ENCODE data around the gene UTS2R.

Gene UTS2R

GRCh38 chr17:82333279-82334171 is 38.0 kb upstream of the UTS2R start, which contains the start of gene SECTM1 (continued):
- TF ChIP-seq ZFP69B (tag by site-specific recombination; IDR thresholded peaks at IDR 0.05) = peak; percentile 88
- no peak for TF ChIP-seq ZNF510 (tag by site-specific recombination; IDR thresholded peaks at IDR 0.05; ENCODE audit: insufficient replicate concordance)
- no peak for TF ChIP-seq SCRT2 (tag by site-specific recombination; IDR thresholded peaks at IDR 0.05)
- TF ChIP-seq ZNF148 (tag by site-specific recombination; IDR thresholded peaks at IDR 0.05; ENCODE audit: borderline replicate concordance) = no peak
- 0 out of 2 replicates have a peak, but pooled peaks have one; percentile 15 for TF ChIP-seq OSR2 (tag by site-specific recombination; IDR thresholded peaks at IDR 0.05)
- TF ChIP-seq ZNF501 (tag by site-specific recombination; IDR thresholded peaks at IDR 0.05) = no peak
- TF ChIP-seq ZNF521 (tag by site-specific recombination; IDR thresholded peaks at IDR 0.05) = no peak
- TF ChIP-seq ZNF302 (tag by site-specific recombination; IDR thresholded peaks at IDR 0.05; ENCODE audit: low read depth) = no peak
- no peak for TF ChIP-seq ZFP37 (tag by site-specific recombination; IDR thresholded peaks at IDR 0.05)
- no peak for TF ChIP-seq EGR2 (tag by site-specific recombination; IDR thresholded peaks at IDR 0.05; ENCODE audit: low read depth)
- no peak for TF ChIP-seq ZNF335 (tag by site-specific recombination; conservative IDR thresholded peaks at IDR 0.05)
- TF ChIP-seq KLF10 (tag by site-specific recombination; IDR thresholded peaks at IDR 0.05) = no peak
- no peak for TF ChIP-seq ZNF112 (tag by site-specific recombination; IDR thresholded peaks at IDR 0.05)
- no peak for TF ChIP-seq ZBTB48 (tag by site-specific recombination; IDR thresholded peaks at IDR 0.05)
- TF ChIP-seq FEZF1 (tag by site-specific recombination; IDR thresholded peaks at IDR 0.05) = 0 out of 2 replicates have a peak, but pooled peaks have one; percentile 8
- no peak for TF ChIP-seq ZNF2 (tag by site-specific recombination; IDR thresholded peaks at IDR 0.05)
- TF ChIP-seq ZNF624 (tag by site-specific recombination; IDR thresholded peaks at IDR 0.05) = no peak
- TF ChIP-seq ZNF830 (tag by site-specific recombination; IDR thresholded peaks at IDR 0.05; ENCODE audit: low read depth) = no peak
- TF ChIP-seq ZNF596 (tag by site-specific recombination; IDR thresholded peaks at IDR 0.05) = 0 out of 2 replicates have a peak, but pooled peaks have one; percentile 0

- Histone ChIP-seq H3K27ac (ENCODE audit: extremely low read depth, low read depth, low read length) (no peak overlapping the region), H3K4me1 (ENCODE audit: control insufficient read depth, insufficient read depth, low read length) (peaks cover 27% of the 10 kb centered on the region), H3K36me3 (ENCODE audit: control insufficient read depth in 2 of 2, insufficient read depth in 1 of 2, low read length in 2 of 2) (no peaks in the 10 kb centered on the region), H3K9me3 (ENCODE audit: control insufficient read depth, insufficient read depth, low read depth, low read length) (no peaks in the 10 kb centered on the region), H3K4me3 (ENCODE audit: low read depth, low read length) (no peak overlapping the region)
- ChIA-PET POLR2A (interaction anchor here (2.0 kb wide), 1 partner anchor 42 kb away, joined by 9 read pairs; no protein-coding TSS in a partner anchor), CTCF (interaction anchor here (0.6 kb wide), 3 partner anchors 13 to 104 kb away, joined by 3 to 4 read pairs (median 3); no protein-coding TSS in a partner anchor)
- TF ChIP-seq GLIS1 (tag by site-specific recombination; IDR thresholded peaks at IDR 0.05) (peak; percentile 57), ZNF544 (tag by site-specific recombination; IDR thresholded peaks at IDR 0.05) (no peak), ZNF174 (tag by site-specific recombination; IDR thresholded peaks at IDR 0.05) (no peak), TSHZ1 (tag by site-specific recombination; IDR thresholded peaks at IDR 0.05; ENCODE audit: borderline replicate concordance) (no peak), ZBTB10 (tag by site-specific recombination; IDR thresholded peaks at IDR 0.05) (no peak), GLI4 (tag by site-specific recombination; IDR thresholded peaks at IDR 0.05) (no peak), HIC1 (tag by site-specific recombination; IDR thresholded peaks at IDR 0.05) (peak; percentile 36; the same call in 1 of the 2 replicates)
Observed at GRCh38 chr17:82334204-82334621, 37.4 kb upstream of the UTS2R start.
